Activated gamma-delta T cell treated with anti-CD3 and anti-CD28 coated beads, Interleukin-2, amount 50 U/mL, for 16 hours (primary cell): ENCODE results near the gene PSMD9.
"Not testable (repeated sequence)": the region's sequence is repeated elsewhere in the genome, so short reads cannot be mapped to it uniquely, and the experiment has no call there.

Experiments
- DNase-seq: peaks from one replicate; pipeline ENCODE4 v3.0.0-alpha.2; 2020; ENCODE audit warnings: low read depth

PSMD9 gene, protein sequence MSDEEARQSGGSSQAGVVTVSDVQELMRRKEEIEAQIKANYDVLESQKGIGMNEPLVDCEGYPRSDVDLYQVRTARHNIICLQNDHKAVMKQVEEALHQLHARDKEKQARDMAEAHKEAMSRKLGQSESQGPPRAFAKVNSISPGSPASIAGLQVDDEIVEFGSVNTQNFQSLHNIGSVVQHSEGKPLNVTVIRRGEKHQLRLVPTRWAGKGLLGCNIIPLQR

DNA sequence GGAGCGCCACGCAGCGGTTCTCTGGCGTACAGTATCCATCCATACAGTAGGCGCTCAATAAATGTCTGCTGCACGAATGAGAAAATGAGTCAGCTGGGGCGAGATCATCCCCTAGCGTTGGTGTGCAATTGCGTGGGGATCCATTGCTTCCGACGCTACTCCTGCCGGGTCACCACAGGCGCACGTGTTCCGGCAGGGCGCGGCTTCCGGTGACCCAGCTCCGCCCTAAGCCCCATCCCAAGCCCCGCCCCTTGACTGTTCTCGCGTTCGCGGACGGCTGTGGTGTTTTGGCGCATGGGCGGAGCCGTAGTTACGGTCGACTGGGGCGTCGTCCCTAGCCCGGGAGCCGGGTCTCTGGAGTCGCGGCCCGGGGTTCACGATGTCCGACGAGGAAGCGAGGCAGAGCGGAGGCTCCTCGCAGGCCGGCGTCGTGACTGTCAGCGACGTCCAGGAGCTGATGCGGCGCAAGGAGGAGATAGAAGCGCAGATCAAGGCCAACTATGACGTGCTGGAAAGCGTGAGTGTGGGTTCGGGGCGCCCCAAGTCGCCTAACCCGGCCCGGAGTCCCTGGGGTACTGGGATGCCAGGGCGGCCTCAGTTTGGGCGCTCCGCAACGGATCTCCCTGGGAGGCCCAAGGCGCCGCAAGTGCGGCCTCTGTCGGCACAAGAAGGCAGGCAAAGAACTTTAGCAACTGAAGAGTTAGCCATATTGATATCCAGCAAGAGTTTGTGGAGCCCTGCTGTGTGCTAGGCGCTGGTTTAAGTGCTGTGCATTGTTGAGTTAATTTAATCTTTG lies at the start of gene PSMD9:
Gene PSMD9 (plus strand): TSS at position 313 of the 796 bp plus-strand sequence. CDS start 67 bp downstream, at position 380.
- DNase-seq: peak; percentile 98

DNA sequence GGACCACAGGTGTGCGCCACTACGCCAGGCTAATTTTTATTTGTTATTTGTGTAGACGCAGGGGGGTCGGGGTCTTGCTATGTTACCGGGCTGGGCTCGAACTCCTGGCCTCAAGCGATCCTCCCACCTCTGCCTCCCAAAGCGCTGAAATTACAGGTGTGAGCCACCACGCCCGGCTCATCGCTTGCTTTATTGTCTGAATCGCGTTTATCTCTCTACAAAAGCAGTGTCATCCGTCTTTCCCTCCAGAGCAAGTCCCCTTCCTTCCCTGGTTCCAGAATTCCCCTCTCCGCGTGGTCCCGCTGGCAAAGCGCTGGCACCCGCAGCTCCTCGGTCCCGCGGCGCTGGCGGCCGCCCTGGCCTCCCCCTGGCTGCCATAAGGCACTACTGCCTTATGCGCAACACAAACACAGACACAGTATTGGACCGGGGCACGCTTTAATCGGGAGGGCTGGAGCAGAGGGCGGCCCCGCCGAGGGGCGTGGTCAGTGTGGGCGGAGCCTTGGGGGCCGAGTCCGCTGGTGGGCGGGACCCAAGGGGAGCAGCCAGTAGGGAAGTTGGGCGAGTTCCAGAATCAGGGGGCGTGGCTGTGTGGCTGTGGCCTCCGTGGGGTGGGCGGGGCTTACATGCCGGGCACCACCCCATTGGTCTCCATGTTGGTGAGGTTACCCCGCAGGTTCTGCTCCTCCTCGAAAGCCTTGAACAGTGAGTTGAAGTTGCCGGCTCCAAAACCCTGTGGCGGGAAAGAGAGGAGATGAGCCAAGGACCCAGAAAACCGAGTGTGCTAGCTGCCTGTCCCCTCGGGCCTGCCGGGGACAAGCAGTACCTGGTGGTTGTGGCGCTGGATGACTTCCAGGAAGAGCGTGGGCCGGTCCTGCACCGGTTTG lies 49.2 kb upstream of the PSMD9 start:
- DNase-seq: peak; percentile 99

DNA sequence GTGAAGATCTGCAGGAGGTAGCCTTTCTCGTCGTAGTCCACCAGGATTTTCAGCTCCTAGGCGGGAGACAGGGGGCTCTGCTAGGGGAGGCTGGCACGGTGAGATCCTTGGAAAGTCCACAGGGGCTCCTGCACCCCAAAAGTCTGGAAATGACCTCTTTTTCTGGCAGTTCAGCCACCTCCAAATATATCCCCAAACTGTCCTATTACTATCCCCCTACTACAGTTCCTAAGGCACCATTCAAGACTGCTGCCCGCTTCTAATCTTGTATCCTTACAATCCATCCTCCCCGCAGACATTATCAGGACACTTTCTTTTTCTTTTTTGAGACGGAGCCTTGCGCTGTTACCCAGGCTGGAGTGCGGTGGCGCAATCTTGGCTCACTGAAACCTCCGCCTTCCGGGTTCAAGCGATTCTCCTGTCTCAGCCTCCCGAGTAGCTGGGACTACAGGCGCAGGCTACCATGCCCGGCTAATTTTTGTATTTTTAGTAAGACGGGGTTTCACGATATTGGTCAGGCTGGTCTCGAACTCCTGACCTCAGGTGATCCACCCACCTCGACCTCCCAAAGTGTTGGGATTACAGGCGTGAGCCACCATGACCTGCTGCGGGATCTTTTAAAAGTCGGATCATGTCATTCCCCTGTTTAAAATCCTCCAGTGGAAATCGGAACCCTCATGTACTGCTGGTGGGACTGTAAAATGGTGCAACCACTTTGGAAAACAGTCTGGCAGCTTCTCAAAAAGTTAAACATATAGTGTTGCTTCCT lies 48.4 kb upstream of the PSMD9 start:
- DNase-seq: no peak

DNA sequence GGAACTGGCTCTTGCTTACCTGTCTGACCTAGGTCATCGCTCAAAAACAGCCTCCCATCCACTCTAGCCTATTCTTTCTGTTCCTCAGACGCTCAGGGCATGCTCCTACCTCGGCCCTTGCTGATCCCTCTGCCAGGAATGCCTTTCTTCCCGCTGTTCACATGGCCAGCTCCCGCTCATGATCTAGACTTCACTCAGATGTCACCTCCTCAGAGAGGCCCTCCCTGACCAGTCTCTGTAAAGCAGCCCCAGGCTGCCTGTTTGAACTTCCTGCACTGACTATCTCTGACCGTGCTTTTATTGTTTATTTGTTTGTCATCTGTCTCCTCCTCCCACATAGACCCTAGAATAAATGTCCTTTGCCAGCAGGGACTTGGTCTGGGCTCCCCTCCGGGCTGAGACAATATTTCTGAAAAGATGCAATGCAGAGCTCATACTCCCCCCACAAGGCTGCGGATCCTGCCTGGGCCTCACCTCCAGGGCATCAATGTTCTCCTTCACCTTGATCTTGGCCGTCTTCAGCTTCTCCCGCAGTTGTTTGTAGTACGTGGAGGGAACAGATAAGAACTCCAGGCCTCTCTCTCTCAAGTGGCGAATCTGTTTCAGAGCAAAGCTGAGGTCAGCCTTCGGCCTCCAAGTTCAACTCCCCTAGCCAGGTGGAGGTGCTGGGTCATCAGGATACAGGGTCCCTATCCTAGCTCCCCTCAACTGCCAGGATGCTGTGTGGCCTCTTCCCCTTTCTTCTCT lies 45.2 kb upstream of the PSMD9 start:
- no peak for DNase-seq

DNA sequence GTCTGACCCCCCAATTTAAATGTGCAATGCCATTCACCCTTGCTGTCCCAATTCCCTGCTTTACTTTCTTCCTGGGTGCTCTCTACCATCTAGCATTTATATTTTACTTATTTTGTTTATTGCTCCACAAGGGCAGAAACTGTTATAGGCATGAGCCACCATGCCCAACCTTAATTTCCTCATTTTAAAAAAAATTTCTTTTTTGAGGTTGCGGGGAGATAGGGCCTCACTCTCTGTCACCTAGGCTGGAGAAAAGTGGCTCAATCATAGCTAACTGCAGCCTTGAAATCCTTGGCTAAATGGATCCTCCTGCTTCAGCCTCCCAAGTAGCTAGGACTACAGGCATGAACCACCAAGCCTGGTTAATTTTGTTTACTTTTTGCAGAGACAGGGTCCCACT lies 42.9 kb upstream of the PSMD9 start:
- no peak for DNase-seq

DNA sequence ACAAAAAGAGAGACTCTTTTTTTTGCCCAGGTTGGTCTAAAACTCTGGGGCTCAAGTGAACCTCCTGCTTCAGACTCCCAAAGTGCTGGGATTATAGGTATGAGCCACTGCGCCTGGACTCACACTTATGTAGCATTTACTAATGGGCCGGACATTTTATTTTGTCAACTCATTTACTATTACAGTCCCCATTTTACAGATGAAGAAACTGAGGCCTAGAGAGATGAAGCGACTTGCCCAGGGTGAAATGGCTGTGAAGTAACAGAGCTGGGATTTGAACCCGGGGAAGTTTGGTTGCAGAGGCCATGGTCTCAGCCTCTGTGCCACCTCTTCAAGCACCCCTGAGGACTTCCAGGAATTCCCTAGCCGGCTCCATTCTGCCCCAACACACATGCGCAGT lies 39.4 kb upstream of the PSMD9 start:
- no peak for DNase-seq

DNA sequence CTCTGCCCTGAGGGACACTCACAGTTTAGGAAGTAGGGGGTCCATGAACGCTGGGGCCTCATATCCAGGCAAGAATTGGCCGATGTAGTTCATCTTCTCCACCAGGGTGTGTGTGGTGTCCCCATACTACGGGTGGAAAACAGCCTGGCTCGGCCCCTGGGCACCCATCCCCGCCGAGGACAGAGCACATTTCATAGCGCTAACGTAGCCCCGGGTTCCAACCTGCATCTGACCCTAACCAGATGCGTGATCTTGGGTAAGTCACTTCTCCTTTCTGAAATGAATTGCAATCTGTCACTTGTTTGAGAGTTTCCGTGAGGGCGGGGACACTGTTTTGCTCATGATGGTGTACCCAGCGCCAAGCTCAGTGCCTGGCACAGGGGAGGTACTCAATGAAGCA lies 38.9 kb upstream of the PSMD9 start:
- no peak for DNase-seq

DNA sequence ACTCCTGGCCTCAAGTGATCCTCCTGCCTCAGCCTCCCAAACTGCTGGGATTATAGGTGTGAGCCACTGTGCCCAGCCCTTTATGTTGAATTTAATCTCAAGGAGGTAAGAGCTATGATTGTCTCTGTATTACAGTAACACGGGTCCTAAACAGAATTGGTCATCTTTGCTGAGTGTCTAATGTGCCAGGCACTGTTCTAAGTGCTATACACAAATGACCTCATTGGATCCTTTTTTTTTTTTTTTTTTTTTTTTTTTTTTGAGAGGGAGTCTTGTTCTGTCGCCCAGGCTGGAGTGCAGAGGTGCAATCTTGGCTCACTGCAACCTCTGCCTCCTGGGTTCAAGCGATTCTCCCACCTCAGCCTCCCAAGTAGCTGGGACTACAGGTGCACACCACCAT lies 36.2 kb upstream of the PSMD9 start:
- not testable (repeated sequence) for DNase-seq

DNA sequence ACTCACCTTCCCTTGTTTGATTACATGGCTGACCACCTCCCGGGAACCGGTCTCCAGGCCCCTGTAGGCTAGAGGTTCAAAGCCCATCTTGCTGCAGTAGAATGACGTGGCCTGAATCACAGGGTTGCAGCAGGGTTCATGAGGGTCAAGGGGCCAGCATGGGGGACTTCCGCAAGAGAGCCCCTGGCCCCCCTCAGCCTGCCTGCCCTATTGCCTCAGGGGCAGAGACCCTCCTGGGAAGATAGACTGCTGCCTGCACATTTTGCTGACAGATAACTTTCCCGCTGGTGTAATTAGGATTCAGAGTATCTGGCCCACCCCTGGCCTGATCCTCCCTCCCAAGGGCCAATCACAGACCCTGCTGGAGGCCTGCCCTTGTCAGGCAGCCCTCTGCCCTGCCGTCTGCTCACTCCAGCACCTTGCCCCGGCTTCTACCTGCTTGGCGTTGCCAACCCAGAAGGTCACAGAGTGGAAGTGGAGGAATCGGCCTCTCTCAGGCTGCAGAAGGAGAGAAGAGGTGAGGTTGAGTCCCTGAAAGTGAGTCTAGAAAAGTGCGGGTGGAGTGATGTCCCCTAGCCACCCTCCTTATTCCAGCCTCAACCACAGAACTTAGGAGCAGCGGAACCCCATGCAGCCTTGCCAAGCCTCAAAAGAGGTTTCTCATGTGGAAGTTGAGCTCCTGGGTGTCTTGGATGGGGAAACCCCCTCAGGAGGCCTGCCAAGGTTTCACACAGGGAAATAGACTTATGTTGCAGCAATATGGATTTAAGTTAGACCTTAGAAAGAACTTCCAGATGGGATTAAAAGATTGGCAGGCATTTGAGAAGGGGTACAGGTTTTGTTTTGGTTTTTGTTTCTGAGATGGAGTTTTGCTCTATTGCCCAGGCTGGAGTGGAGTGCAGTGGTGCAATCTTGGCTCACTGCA lies 31.0 kb upstream of the PSMD9 start:
- no peak for DNase-seq

DNA sequence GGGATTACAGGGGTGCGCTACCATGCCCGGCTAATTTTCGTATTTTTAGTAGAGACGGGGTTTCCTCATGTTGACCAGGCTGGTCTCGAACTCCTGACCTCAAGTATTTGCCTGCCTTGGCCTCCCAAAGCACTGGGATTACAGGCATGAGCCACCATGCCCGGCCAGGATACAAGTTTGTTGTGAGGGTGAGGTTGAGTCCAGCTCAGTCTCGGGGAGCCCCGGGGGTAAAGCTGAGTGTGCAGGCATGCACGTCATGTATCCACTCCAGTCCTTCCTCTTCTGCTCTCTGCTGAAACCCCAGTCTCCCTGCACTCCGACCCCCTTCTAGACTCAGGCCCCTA lies 30.3 kb upstream of the PSMD9 start:
- DNase-seq: no peak

DNA sequence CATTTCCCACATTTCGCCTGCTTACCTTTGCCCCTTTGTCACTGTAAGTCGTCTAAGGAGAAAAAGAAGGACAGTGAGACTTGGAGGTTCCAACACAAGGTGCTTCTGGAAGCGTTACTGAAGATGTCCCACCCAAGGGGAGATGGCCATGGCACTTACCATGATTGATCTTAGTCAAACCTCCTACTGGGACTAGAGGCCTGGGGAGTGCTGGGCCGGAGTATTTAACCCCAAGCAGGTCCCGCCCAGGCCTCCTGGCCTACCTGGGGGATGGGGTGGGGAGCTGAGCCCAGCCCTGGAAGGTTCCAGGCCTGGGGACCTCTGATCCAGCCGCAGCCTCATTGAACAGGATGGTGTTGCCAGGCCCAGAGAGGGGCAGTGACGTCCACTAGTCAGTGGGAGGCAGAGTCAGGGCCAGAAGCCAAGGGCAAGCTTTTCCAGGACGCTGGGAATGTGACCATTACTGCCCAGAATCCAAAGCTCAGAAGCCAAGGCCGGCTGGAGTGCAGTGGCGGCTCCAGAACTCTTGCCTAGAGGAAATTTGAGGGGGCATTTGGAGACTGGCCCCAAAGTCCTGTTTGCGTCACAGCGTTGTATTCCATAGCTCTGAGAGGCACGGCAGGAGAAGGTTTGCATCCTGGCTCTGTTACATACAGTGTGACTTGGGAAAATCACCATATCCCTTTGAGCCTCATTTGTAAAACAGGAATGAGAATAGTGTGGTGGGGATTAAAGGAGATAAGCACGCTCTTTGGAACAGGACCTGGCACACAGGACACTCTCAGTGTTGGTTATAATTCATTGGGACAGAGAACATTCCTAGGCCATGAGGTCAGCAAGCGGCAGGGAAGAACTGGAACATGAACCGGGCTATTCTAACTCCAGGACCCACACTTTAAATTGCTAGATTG lies 29.7 kb upstream of the PSMD9 start, which contains the start of gene HPD:
Gene HPD (minus strand): TSS at position 198 of the 911 bp plus-strand sequence. CDS start 36 bp downstream, at position 162.
- no peak for DNase-seq

DNA sequence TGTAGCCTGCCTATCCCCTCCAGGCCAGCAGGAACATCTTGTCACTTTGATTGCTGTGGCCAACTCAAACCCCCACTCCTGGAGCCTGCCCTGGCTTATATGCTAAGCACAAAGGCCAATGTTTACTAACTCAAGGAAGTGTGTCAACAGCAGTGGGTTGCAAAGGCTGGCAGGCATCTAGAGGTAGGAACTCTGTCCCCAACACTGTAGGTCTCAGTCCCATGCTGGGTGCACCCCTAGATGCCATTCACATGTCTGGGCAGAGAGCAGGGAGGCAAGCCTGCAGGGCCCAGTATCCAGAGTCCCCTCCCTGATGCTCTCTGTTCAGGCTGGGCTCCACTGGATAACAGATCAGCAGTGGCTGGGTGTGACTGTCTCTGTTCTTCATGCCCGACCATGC lies 28.3 kb upstream of the PSMD9 start:
- no peak for DNase-seq

DNA sequence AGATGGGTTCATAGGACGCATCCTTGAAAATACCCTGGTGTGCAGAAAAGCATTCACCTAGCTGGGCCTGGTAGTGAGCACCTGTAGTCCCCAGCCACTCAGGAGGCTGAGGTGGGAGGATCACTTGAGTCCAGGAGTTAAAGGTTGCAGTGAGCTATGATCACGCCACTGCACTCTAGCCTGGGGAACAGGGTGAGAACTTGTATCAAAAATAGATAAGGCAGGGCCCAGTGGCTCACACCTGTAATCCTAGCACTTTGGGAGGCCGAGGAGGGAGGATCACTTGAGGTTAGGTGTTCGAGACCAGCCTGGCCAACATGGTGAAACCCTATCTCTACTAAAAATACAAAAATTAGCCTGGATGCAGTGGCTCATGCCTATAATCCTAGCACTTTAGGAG lies 27.9 kb upstream of the PSMD9 start:
- not testable (repeated sequence) for DNase-seq

DNA sequence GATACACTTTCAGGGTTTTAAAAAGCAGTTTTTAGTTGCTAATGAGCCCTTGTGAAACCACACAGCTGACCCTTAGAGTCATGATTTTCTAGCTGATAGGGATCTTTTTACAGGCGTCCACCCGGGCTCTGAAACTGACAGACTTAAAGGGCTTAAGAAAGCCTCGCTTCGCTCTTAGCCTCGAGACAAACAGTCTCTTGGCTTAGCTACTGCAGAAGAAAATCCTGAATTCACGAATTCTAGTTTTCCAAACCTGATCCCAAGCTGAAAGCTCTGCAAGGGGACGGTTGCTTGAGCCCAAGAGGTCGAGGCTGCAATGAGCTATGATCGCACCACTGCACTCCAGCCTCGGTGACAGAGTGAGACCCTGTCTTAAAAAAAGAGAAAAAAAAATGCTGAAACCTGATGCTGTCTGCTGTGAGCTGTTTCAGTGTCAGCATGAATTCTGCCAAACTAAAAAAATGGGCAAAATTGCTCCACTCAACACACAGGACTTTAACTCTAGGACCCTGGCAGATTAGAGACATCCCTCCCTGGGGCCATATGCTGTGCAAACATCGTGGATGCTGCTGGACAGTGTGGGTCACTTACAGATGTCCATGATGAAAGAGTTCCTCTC lies 26.8 kb upstream of the PSMD9 start:
- no peak for DNase-seq

DNA sequence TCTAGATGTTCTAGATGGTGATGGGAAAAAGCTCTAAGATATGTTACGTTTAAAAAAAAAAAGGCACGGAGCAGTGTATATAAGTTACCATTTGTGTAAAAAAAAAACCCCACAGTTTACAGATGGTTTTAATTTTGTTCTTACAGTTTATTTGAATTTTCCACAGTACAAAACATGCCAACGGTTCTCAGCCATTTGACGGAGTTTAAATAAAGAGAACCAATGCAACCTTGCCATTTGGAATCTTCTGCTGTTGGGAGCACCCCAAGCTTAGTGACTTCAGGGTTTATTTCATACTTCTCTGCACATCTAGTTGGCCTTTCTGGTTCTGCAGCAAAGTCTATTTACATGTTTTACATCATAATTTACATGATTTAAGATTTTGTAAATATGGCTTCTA lies 22.3 kb upstream of the PSMD9 start:
- no peak for DNase-seq

DNA sequence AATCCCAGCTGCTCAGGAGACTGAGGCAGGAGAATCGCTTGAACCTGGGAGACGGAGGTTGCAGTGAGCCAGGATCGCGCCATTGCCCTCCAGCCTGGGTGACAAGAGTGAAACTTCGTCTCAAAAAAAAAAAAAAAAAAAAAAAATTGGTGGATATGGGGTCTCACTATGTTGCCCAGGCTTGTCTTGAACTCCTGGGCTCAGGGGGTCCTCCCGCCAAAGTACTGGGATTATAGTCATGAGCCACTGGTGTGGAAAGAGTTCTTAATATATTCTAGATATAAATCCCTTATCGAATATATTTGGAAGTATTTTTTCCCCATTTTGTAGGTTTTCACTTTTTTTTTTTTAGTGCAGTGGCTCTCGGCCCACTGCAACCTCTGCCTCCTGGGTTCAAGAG lies 19.4 kb upstream of the PSMD9 start:
- not testable (repeated sequence) for DNase-seq

DNA sequence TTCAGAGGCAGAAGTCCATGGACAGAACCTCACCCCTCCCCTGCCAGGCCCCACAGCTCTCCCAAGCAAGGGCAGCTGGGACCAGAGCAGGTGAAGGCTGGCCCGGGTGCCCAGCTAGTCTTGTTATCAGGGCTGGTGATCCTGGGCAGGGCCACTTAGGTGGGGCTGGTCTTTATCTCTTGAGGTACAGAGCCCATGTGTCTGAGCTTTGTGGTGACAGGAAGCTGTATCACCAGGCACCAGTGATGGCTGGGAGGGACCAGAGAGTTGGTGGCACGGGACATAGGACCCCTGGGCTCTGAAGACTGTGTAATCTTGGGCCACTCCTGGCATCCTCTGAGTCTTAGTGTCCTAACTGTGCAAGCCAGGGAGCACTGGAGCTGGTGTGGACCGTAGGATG lies 17.1 kb upstream of the PSMD9 start:
- DNase-seq: no peak

DNA sequence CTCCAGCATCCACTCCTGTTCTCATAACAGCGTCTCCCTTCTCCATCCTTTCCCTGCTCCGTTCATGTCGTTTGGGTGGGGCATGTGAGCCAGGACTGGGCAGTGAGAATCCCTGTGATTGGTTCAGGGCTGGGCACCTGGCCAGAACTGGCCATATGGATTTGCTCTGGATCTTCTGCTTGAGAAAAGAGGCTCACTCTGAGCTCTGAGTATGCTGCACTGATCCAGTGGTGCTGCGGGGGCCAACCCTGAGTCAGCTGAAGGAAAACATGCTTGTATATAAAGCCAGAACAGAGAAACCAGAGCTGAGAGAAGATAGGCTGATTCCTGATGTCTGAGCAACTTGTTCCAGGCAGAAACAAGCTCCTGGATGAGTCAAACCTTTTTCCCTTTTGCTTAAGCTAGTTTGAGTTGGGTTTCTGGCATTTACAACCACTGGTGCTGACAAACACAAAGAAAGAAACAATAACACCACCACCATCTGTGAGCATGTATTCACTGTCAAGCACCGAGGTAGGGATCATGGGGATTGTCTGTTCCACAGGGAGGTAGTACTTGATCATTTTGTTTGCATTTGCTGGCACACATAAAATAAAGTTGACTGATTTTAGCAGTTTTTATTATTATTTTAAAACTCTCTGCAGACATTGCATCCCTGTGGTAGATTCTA lies 15.9 kb upstream of the PSMD9 start:
- DNase-seq: no peak
